Stimulated activated naive CD8-positive, alpha-beta T cell treated with anti-CD3 and anti-CD28 coated beads, Interleukin-15, amount 100 ng/mL, for 72 hours (primary cell): ENCODE results near the gene CLEC18B.
"Not testable (repeated sequence)": the region's sequence is repeated elsewhere in the genome, so short reads cannot be mapped to it uniquely, and the experiment has no call there.

Experiments used
- ATAC-seq: fragments of 150-1000 bp; cut with Tn5 transposase; 2 replicates; pipeline ENCODE4 v1.10.0; 2021; ENCODE audit warnings: mild to moderate bottlenecking, moderate library complexity
- DNase-seq, 2 donors: peaks; one replicate each; pipeline ENCODE4 v3.0.0; 2021 to 2022
- H3K27ac Mint-ChIP-seq, 2 donors: one replicate each; pipeline ENCODE4 v1.8.0; 2022; ENCODE audit warnings: mild to moderate bottlenecking in 2 of 2, mixed read lengths in 2 of 2, moderate library complexity in 2 of 2
- H3K27me3 Mint-ChIP-seq: one replicate; pipeline ENCODE4 v1.8.0; 2022; ENCODE audit warnings: mixed read lengths
- H3K4me1 Mint-ChIP-seq: one replicate; pipeline ENCODE4 v1.8.0; 2022; ENCODE audit warnings: mild to moderate bottlenecking, mixed read lengths
- H3K4me3 Mint-ChIP-seq, 2 donors: one replicate each; pipeline ENCODE4 v1.8.0; 2022; ENCODE audit warnings: mild to moderate bottlenecking in 2 of 2, mixed read lengths in 2 of 2, moderate library complexity in 1 of 2
- H3K9me3 Mint-ChIP-seq, 2 donors: one replicate each; pipeline ENCODE4 v1.8.0; 2022; ENCODE audit warnings: mixed read lengths in 2 of 2

The CLEC18B gene

DNA sequence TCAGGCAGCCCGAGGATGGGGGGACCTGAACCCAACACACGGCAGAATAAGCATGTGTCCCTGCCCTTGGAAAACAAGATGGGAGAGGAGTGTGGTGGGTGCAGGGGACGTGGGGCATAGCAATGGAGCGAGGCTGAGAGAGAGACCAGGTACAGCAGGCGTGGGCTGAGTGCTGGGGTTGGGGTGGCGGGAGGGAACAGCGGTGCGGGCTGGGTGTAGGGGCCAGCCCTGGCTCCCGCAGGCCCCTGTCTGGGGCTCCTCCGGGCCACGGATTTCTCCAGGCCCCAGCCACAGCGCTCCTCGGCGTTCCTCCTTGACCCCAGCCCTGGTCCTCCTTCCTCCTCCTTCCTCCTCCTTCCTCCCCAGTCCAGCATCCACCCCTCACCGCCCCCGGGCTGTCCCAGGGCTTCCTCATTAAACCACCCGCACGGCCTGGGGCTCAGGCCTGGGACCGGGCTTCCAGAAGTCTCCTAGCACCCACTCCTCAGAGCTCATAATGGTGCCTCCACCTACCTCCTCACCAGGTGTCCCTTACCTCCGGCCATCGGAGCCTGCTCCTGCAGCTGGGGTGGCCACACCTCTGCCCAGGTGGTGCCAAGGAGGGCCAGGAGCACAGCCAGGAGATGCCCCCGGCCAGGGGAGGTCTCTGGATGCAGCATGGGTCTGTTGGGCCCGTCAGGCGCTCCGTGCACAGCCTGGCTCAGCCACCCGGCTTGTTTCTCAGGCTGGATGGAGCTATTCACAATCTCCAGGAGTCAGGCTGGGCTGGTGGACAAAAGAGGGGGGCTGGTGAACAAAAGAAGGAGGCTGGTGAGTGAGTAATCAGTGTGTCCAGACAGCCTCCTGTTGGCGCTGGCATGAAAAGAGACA, at the start of gene CLEC18B:
TSS of gene CLEC18B (minus strand) at position 867 of the 870 bp plus-strand sequence. CDS start at position 659, 208 bp downstream.
- not testable (repeated sequence) for H3K27me3 Mint-ChIP-seq, H3K4me1 Mint-ChIP-seq, H3K9me3 Mint-ChIP-seq, H3K27ac Mint-ChIP-seq, DNase-seq, H3K4me3 Mint-ChIP-seq
- peak; percentile 31 for ATAC-seq

DNA sequence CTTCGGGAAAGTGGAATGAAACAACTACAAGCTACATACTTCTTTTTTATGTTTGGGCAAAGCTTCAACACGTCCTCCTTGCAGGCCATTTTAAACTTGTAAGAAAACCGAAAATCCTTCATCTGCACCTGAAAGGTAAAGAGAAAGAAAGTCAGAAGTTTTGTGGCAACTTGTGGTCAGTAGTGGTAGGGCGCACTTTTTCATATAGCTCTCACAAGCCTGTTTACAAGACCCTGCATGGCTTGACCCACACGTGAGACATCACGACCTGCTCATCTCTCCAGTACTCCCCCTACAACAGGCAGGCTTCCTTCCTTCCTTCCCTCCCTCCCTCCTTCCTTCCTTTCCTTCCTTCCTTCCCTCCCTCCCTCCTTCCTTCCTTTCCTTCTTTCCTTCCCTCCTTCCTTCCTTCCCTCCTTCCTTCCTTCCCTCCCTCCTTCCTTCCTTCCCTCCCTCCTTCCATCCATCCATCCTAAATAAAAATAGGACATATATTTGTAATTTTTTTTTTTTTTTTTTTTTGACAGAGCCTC, 48.7 kb upstream of the CLEC18B start:
- Mint-ChIP-seq H3K27me3 (no peaks in the 10 kb centered on the region), H3K4me1 (peaks cover 15% of the 10 kb centered on the region), H3K27ac (no peak overlapping the region), H3K9me3 (no peaks in the 10 kb centered on the region), H3K4me3 (no peak overlapping the region)
- ATAC-seq: no peak
- DNase-seq: no peak

DNA sequence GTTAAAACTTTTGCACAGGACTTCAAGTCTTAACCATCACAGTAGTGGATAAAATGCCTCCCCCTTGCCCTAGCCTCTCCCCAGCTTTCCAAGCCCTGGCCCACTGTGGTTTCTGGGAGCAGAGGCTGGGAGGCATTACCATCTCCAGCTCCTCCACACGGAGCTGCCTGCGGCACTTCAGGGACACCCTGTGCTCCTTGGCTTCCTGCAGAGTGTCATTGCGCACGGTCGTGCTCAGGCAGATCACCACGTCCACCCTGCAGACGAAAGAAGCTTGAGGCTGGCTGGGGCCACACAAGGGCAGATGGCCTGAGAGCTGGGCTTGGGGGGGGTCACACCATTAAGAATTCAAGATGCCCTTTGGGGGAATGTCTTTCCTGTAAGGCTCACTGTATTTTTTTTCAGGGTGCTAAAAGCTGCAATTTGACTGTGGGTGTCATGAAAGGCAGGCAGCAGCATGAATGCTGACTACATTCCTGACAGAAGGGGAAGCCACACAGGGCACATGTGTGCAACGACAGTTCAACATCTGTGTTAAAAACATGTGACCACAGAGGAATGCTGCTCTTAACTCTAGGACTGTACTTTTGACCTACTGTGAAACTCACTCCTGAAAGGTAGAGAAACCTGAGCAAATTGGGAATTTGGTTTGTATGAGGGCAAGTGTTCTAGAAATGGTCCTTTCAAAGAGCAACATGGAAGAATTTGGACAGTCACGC, 47.7 kb upstream of the CLEC18B start:
- DNase-seq (no peak), ATAC-seq (no peak)
- no peaks in the 10 kb centered on the region for H3K27me3 Mint-ChIP-seq
- H3K4me1 Mint-ChIP-seq: peaks cover 15% of the 10 kb centered on the region
- H3K9me3 Mint-ChIP-seq: no peaks in the 10 kb centered on the region
- H3K27ac Mint-ChIP-seq: peak overlapping the region in 1 of 2 donors; percentile 74
- no peak overlapping the region for H3K4me3 Mint-ChIP-seq

DNA sequence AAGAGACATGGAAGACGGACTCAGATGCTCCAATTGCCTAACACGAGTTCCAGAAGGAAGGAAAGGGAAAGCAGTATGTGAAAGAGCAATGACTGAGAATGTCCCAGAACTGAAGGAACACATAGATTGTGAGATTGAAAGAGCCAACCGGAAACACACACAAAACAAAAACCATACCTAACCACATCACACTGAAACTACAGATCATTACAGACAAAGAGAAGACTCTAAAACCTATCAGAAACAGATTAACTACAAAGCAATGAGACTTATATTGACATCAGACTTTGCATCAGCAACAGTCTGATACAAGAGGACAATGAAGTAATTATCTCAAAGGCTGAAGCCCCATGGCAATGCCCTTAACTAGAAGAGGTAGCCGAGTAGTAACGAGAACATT, 45.6 kb upstream of the CLEC18B start:
- Mint-ChIP-seq H3K4me3 (no peak overlapping the region), H3K9me3 (no peaks in the 10 kb centered on the region), H3K4me1 (peaks cover 15% of the 10 kb centered on the region), H3K27ac (peak overlapping the region in 1 of 2 donors; percentile 36), H3K27me3 (no peaks in the 10 kb centered on the region)
- DNase-seq: no peak
- ATAC-seq: peak; percentile 90

DNA sequence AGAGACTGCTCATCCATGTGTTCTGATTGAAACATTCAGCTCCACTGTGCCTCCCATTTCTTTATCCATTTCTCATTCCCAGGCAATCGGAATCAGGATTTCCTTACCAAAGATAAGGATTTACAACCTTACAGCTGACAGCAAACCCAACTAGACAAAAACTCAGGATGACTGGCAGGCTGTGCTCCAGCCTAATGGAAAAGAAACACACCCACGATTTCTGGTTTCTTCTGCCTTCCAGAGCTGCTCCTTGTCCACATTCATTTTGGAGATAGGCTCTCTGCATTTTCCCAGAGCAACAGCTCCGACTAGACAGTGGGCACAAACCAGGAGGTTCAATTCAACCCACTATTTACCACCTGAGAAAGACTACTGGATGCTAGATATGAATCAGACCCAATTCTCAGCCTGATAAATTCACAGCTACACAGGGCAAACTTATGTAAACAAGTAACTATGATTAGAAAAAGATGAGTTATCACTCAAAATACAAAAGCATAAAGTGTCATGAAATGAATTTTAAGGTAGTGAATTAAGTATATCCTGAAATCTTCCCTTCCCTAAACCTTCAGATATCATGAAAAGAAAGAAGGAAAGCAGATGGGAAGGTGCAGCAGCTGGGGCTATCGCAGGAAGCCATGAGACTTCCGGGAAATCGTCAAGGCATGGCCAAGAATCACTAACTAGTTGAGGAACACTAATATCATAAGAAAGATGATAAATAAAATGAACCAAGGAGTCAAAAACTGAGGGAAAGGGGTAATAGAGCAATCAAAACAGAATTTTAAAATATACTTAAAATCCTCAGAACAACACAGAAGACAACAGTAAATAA, 44.8 kb upstream of the CLEC18B start:
- no peaks in the 10 kb centered on the region for H3K27me3 Mint-ChIP-seq
- peak overlapping the region; percentile 22 to 38 for H3K27ac Mint-ChIP-seq
- ATAC-seq (no peak), DNase-seq (no peak)
- H3K9me3 Mint-ChIP-seq: no peaks in the 10 kb centered on the region
- H3K4me1 Mint-ChIP-seq: peaks cover 15% of the 10 kb centered on the region
- no peak overlapping the region for H3K4me3 Mint-ChIP-seq

DNA sequence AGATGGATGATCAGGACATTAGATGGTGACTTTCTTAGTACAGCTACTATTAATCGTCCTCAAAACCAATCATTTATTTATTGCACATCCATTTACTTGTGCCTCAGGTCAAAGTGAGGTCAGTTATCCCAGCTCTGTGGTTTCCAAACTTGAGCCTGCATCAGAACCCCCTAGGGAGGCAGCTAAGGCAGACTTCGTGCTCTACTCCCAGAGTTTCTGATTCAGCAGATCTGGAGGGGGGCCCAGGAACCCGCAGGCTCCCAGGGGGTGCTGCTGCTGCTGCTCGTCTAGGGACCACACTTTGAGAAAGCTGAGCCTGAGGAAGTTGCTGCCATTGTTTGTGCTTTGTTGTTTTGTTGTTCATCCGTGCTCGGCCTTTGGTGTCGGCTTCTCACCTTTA, 44.0 kb upstream of the CLEC18B start:
- DNase-seq (no peak), ATAC-seq (no peak)
- Mint-ChIP-seq H3K9me3 (no peaks in the 10 kb centered on the region), H3K27me3 (no peaks in the 10 kb centered on the region), H3K4me1 (peaks cover 15% of the 10 kb centered on the region), H3K4me3 (no peak overlapping the region), H3K27ac (peak overlapping the region in 1 of 2 donors; percentile 38)

DNA sequence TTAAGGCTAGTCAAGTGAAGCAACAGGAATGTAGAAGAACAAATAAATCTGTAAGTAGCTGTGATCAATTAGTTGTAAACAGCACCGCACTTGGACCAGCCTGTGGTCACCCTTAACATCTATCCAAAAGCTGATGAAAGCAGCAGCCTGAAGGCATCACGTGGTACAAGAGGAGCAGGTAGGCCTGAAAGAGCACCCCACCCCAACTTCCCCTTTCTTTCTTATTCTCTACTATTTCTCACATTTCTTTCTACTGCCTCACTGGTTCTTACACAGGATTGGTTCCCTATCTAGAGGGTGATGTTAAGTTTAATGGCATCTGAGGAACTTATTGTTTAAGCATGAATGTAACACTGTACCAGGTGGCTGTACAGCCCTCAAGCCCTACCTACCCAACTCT, 42.6 kb upstream of the CLEC18B start:
- no peaks in the 10 kb centered on the region for H3K9me3 Mint-ChIP-seq
- H3K27ac Mint-ChIP-seq: peak overlapping the region in 1 of 2 donors; percentile 59
- no peak for ATAC-seq
- H3K27me3 Mint-ChIP-seq: no peaks in the 10 kb centered on the region
- no peak overlapping the region for H3K4me3 Mint-ChIP-seq
- peaks cover 15% of the 10 kb centered on the region for H3K4me1 Mint-ChIP-seq
- no peak for DNase-seq

DNA sequence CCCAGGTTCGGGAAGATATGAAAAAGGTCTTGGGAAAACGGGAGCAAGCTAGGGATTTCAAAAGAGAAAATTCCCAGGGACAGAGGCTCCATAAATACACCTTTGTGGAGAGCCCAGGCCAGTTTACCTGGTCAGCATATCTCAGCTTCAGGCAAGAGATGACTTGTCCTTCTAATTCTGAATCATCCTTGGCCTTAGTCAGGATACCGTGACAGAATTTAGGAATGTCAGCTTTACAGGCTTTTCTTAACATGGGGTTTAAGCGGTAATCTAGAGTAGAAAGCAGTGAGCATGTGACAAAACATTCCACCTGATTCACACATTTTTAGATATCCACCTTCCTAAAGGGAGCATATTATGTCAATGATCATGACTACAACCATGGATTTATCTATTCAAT, 41.1 kb upstream of the CLEC18B start:
- no peak for DNase-seq
- no peak overlapping the region for H3K4me3 Mint-ChIP-seq
- no peaks in the 10 kb centered on the region for H3K9me3 Mint-ChIP-seq
- H3K27ac Mint-ChIP-seq: no peak overlapping the region
- no peak for ATAC-seq
- peaks cover 13% of the 10 kb centered on the region for H3K4me1 Mint-ChIP-seq
- H3K27me3 Mint-ChIP-seq: no peaks in the 10 kb centered on the region

DNA sequence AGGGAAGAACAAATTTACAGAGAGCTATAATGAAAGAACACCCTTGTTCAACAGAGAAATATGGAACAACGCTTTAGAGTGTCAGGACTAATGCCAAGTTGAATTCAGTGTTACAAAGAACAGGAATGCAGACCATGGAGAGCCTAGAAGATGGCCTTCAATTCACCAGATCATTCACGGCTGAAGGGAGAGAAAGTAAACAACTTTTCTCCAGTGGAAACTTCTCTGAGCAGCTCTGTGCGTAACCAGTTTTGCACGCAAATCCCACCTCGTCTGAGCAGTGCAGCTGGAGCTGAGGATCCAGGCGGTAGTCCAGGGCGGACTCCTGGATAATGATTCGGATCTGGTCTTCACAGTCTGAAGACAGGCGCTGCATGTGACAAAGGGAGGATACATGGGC, 40.5 kb upstream of the CLEC18B start:
- no peaks in the 10 kb centered on the region for H3K9me3 Mint-ChIP-seq
- peaks cover 8% of the 10 kb centered on the region for H3K4me1 Mint-ChIP-seq
- no peaks in the 10 kb centered on the region for H3K27me3 Mint-ChIP-seq
- no peak overlapping the region for H3K4me3 Mint-ChIP-seq
- no peak for ATAC-seq
- H3K27ac Mint-ChIP-seq: peak overlapping the region in 1 of 2 donors; percentile 10
- no peak for DNase-seq

- H3K9me3 Mint-ChIP-seq: no peaks in the 10 kb centered on the region
- ATAC-seq: no peak
- H3K27me3 Mint-ChIP-seq: no peaks in the 10 kb centered on the region
- no peaks in the 10 kb centered on the region for H3K4me1 Mint-ChIP-seq
- peak overlapping the region in 1 of 2 donors; percentile 34 for H3K27ac Mint-ChIP-seq
- H3K4me3 Mint-ChIP-seq: no peak overlapping the region
- no peak for DNase-seq
Observed at GRCh38 chr16:74460542-74460941, 39.3 kb upstream of the CLEC18B start.

DNA sequence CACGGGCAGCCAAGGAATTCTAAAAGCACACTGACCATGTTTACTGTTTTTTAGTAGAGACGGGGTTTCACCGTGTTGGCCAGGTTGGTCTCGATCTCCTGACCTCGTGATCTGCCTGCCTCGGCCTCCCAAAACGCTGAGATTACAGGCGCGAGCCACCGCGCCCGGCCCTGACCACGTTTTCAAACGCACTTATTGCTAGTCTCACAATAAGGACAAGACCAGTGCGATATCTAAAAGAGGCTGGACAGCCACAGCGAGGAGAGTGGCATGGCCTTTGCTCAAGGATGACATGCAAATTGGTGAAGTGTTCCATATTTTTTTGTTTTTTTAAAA, 35.0 kb upstream of the CLEC18B start:
- H3K4me1 Mint-ChIP-seq: no peaks in the 10 kb centered on the region
- H3K27ac Mint-ChIP-seq: no peak overlapping the region
- no peak for DNase-seq
- H3K4me3 Mint-ChIP-seq: no peak overlapping the region
- no peaks in the 10 kb centered on the region for H3K9me3 Mint-ChIP-seq
- H3K27me3 Mint-ChIP-seq: no peaks in the 10 kb centered on the region
- ATAC-seq: no peak

- H3K27me3 Mint-ChIP-seq: no peaks in the 10 kb centered on the region
- no peak overlapping the region for H3K27ac Mint-ChIP-seq
- DNase-seq (no peak), ATAC-seq (no peak)
- H3K4me3 Mint-ChIP-seq: no peak overlapping the region
- no peaks in the 10 kb centered on the region for H3K4me1 Mint-ChIP-seq
- no peaks in the 10 kb centered on the region for H3K9me3 Mint-ChIP-seq
Observed at GRCh38 chr16:74455619-74456289, 34.5 kb upstream of the CLEC18B start.

GRCh38 chr16:74455213-74455612, 33.9 kb upstream of the CLEC18B start:
- Mint-ChIP-seq H3K27me3 (no peaks in the 10 kb centered on the region), H3K4me3 (no peak overlapping the region), H3K27ac (peak overlapping the region in 1 of 2 donors; percentile 95), H3K4me1 (no peaks in the 10 kb centered on the region), H3K9me3 (no peaks in the 10 kb centered on the region)
- DNase-seq (no peak), ATAC-seq (no peak)

GRCh38 chr16:74451951-74452758, 30.9 kb upstream of the CLEC18B start:
- no peaks in the 10 kb centered on the region for H3K27me3 Mint-ChIP-seq
- no peak overlapping the region for H3K4me3 Mint-ChIP-seq
- ATAC-seq (no peak), DNase-seq (no peak)
- H3K9me3 Mint-ChIP-seq: no peaks in the 10 kb centered on the region
- no peaks in the 10 kb centered on the region for H3K4me1 Mint-ChIP-seq
- H3K27ac Mint-ChIP-seq: peak overlapping the region in 1 of 2 donors; percentile 59
